ENCODE results near the gene YIPF7. TPM values are rescaled to one million over a fixed set of nuclear protein-coding genes. Genes with fewer than 3 reads are reported as not detected.

The YIPF7 gene
- total and polyA plus RNA-seq, 9 of the 15 experiments (the other 6 are each of a cell fraction or from before 2014, with no cell fraction given), result 0.14 TPM; not detected in 8

- peak; percentile 79 for TF ChIP-seq MGA (IDR thresholded peaks at IDR 0.05)
- no peak for TF ChIP-seq NFE2L1 (tag; IDR thresholded peaks at IDR 0.05; ENCODE audit: borderline replicate concordance, low read depth)
- no peak for TF ChIP-seq NELFE (IDR thresholded peaks at IDR 0.05; ENCODE audit: insufficient read depth, insufficient read length)
- 0 out of 2 replicates have a peak, but pooled peaks have one; percentile 7 for TF ChIP-seq SOX6 (IDR thresholded peaks at IDR 0.05)
- TF ChIP-seq HDAC1 (IDR thresholded peaks at IDR 0.05), result peak in 1 of 2 experiments; percentile 94; a peak in 2 of 4 replicates
- TF ChIP-seq ELK1 (CRISPR knock-in tag; IDR thresholded peaks at IDR 0.05), result no peak
- TF ChIP-seq DEAF1 (CRISPR knock-in tag; IDR thresholded peaks at IDR 0.05), result no peak
- TF ChIP-seq RB1 (IDR thresholded peaks at IDR 0.05; ENCODE audit: low read depth), result peak; percentile 7; the same call in 1 of the 2 replicates
- TF ChIP-seq ARID3A (IDR thresholded peaks at IDR 0.05; ENCODE audit: borderline replicate concordance, low read depth, low read length), result no peak
Measured at GRCh38 chr4:44678094-44679041, 26.9 kb upstream of the YIPF7 start, which contains the start of gene GUF1 (continued).
